HepG2 (cell line): ENCODE measurements around the gene IL1A. TPM values are rescaled to one million over a fixed set of nuclear protein-coding genes. Genes with fewer than 3 reads are reported as not detected.
A peak's percentile ranks its signal among the peaks of the same experiment; 100 is the strongest.

ENCODE experiments used
- ATF4 ChIP-seq, 2 experiments: fragments of 450-650 bp in 1 of 2; sonication (generic) in 1 of 2; formaldehyde crosslinking; IDR thresholded peaks; 2 replicates each; pipeline versions ENCODE4 v1.5.0 to v1.8.0; 2020 to 2022; ENCODE audit warnings: mild to moderate bottlenecking in 1 of 2, missing genetic modification reagents in 1 of 2
- FOXK1 ChIP-seq: sonication (generic); formaldehyde crosslinking; IDR thresholded peaks from 2 replicates; pipeline ENCODE4 v1.4.0; 2020; ENCODE audit warnings: low read depth, missing genetic modification reagents, borderline replicate concordance
- ISL2 ChIP-seq: sonication (generic); formaldehyde crosslinking; IDR thresholded peaks from 2 replicates; pipeline ENCODE4 v1.5.0; 2020; ENCODE audit warnings: missing genetic modification reagents
- KLF11 ChIP-seq: IDR thresholded peaks from 2 replicates; pipeline ENCODE4 v1.6.1; 2016; ENCODE audit warnings: missing compliant biosample characterization
- LRRFIP1 ChIP-seq: sonication (generic); formaldehyde crosslinking; conservative IDR thresholded peaks from 2 replicates; pipeline ENCODE4 v1.4.0; 2020; ENCODE audit warnings: missing genetic modification reagents
- PLRG1 ChIP-seq: fragments of 450-650 bp; conservative IDR thresholded peaks from 2 replicates; pipeline ENCODE4 v1.6.1; 2016
- PRDM4 ChIP-seq: sonication (generic); formaldehyde crosslinking; IDR thresholded peaks from 2 replicates; pipeline ENCODE4 v1.9.0; 2021; ENCODE audit warnings: missing genetic modification reagents, borderline replicate concordance
- RARG ChIP-seq: sonication (generic); formaldehyde crosslinking; IDR thresholded peaks from 2 replicates; pipeline ENCODE4 v1.4.0; 2020; ENCODE audit warnings: low read depth, mild to moderate bottlenecking, missing genetic modification reagents
- SP2 ChIP-seq: sonication (generic); formaldehyde crosslinking; IDR thresholded peaks from 2 replicates; pipeline ENCODE4 v1.5.1; 2020; ENCODE audit warnings: mild to moderate bottlenecking, missing genetic modification reagents
- ZNF720 ChIP-seq: sonication (generic); formaldehyde crosslinking; IDR thresholded peaks from 2 replicates; pipeline ENCODE4 v1.4.0; 2020; ENCODE audit warnings: missing genetic modification reagents
- ZNF790 ChIP-seq: sonication (generic); formaldehyde crosslinking; IDR thresholded peaks from 2 replicates; pipeline ENCODE4 v1.8.0; 2022; ENCODE audit warnings: missing genetic modification reagents, mild to moderate bottlenecking, borderline replicate concordance
- polyA plus RNA-seq, 8 experiments: library from polyadenylated mRNA; depleted of rRNA in 3 of 8; stranded (reverse) in 7 of 8; unstranded in 1 of 8; fragments of >200 nt; fragmentation: Illumina TruSeq in 4 of 8; extraction: Trizol in 4 of 8; gene quantifications; 2 replicates each; pipeline versions ENCODE4 v1.2.1 to v1.2.3, GENCODE V29; 2011 to 2016; ENCODE audit warnings: low read depth in 4 of 8, missing spikeins in 1 of 8, mixed read lengths in 1 of 8; ENCODE audit not compliant: insufficient read depth in 1 of 8
- total RNA-seq, 5 experiments: library from RNA; depleted of rRNA; stranded (reverse); fragments of >200 nt; fragmentation: Illumina TruSeq; extraction: Trizol; gene quantifications; 2 replicates each; pipeline ENCODE4 v1.2.3, GENCODE V29; 2016; ENCODE audit warnings: low read depth in 1 of 5
- TF ChIP-seq, protein P1 (sequence below): sonication (generic); formaldehyde crosslinking; IDR thresholded peaks from 2 replicates; pipeline ENCODE4 v1.4.0; 2020; ENCODE audit warnings: missing genetic modification reagents
- TF ChIP-seq, protein P2 (sequence below): fragments of 450-650 bp; IDR thresholded peaks from 2 replicates; pipeline ENCODE4 v1.6.1; 2017; ENCODE audit warnings: mild to moderate bottlenecking
- TF ChIP-seq, protein P3 (sequence below): sonication (generic); formaldehyde crosslinking; conservative IDR thresholded peaks from 2 replicates; pipeline ENCODE4 v1.4.0; 2020; ENCODE audit warnings: missing genetic modification reagents

The IL1A gene
- total and polyA plus RNA-seq, 2 of the 13 experiments (the other 11 are each of a cell fraction or from before 2014, with no cell fraction given) = not detected

GRCh38 chr2:112724591-112725525 is 59.4 kb downstream of the IL1A start (continued):
- TF ChIP-seq, protein P1, sequence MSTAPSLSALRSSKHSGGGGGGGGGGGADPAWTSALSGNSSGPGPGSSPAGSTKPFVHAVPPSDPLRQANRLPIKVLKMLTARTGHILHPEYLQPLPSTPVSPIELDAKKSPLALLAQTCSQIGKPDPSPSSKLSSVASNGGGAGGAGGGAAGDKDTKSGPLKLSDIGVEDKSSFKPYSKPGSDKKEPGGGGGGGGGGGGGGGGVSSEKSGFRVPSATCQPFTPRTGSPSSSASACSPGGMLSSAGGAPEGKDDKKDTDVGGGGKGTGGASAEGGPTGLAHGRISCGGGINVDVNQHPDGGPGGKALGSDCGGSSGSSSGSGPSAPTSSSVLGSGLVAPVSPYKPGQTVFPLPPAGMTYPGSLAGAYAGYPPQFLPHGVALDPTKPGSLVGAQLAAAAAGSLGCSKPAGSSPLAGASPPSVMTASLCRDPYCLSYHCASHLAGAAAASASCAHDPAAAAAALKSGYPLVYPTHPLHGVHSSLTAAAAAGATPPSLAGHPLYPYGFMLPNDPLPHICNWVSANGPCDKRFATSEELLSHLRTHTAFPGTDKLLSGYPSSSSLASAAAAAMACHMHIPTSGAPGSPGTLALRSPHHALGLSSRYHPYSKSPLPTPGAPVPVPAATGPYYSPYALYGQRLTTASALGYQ (CRISPR knock-in tag) = no peak
- TF ChIP-seq FOXK1 (CRISPR knock-in tag) = peak; percentile 27; the same call in 1 of the 2 replicates
- TF ChIP-seq ZNF720 (CRISPR knock-in tag) = no peak
- TF ChIP-seq PRDM4 (CRISPR knock-in tag) = no peak
- no peak for TF ChIP-seq SP2 (CRISPR knock-in tag)
- TF ChIP-seq KLF11 (CRISPR knock-in tag) = no peak
- no peak for TF ChIP-seq ISL2 (CRISPR knock-in tag)
- no peak for TF ChIP-seq PLRG1
- TF ChIP-seq LRRFIP1 (CRISPR knock-in tag) = no peak
- TF ChIP-seq ZNF790 (CRISPR knock-in tag) = no peak
- TF ChIP-seq, protein P2, sequence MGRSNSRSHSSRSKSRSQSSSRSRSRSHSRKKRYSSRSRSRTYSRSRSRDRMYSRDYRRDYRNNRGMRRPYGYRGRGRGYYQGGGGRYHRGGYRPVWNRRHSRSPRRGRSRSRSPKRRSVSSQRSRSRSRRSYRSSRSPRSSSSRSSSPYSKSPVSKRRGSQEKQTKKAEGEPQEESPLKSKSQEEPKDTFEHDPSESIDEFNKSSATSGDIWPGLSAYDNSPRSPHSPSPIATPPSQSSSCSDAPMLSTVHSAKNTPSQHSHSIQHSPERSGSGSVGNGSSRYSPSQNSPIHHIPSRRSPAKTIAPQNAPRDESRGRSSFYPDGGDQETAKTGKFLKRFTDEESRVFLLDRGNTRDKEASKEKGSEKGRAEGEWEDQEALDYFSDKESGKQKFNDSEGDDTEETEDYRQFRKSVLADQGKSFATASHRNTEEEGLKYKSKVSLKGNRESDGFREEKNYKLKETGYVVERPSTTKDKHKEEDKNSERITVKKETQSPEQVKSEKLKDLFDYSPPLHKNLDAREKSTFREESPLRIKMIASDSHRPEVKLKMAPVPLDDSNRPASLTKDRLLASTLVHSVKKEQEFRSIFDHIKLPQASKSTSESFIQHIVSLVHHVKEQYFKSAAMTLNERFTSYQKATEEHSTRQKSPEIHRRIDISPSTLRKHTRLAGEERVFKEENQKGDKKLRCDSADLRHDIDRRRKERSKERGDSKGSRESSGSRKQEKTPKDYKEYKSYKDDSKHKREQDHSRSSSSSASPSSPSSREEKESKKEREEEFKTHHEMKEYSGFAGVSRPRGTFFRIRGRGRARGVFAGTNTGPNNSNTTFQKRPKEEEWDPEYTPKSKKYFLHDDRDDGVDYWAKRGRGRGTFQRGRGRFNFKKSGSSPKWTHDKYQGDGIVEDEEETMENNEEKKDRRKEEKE = no peak
- TF ChIP-seq, protein P3, sequence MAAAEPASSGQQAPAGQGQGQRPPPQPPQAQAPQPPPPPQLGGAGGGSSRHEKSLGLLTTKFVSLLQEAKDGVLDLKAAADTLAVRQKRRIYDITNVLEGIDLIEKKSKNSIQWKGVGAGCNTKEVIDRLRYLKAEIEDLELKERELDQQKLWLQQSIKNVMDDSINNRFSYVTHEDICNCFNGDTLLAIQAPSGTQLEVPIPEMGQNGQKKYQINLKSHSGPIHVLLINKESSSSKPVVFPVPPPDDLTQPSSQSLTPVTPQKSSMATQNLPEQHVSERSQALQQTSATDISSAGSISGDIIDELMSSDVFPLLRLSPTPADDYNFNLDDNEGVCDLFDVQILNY (CRISPR knock-in tag) = no peak
- no peak for TF ChIP-seq RARG
- no peak for TF ChIP-seq ATF4 (CRISPR knock-in tag; IDR thresholded peaks at IDR 0.05)
